HG02885 (cell line): ENCODE results near the gene MTMR10.

ENCODE experiments used
- ATAC-seq: cut with Tn5 transposase; IDR thresholded peaks from one replicate; pipeline ENCODE4 v1.9.1; 2021; ENCODE audit warnings: mild to moderate bottlenecking; ENCODE audit not compliant: unreplicated experiment, poor library complexity

MTMR10 gene

GRCh38 chr15:30962079-30962478 lies 29.3 kb downstream of the MTMR10 start:
- ATAC-seq, result no peak

DNA sequence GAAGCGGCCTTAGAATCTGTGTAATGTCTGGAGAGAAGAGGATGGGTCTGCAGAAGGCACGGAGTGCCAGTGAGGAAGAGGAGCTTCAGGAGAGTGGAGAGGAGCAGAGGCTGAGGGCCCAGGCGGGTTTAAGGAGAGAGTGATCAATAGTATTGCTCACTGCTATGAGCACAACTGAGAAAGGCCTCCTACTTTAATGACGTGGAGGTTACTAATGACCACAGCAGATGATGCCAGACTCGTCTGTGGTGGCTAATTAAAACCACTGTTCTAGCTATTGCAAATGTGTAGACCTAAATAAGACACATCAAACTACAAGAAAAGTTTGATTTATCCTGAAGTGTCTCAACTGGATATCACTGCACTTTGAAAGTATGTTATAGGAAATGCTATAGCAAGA lies 33.2 kb downstream of the MTMR10 start:
- no peak for ATAC-seq

GRCh38 chr15:30956216-30957124 lies 35.0 kb downstream of the MTMR10 start:
- no peak for ATAC-seq

GRCh38 chr15:30954674-30955073 lies 36.8 kb downstream of the MTMR10 start:
- no peak for ATAC-seq

DNA sequence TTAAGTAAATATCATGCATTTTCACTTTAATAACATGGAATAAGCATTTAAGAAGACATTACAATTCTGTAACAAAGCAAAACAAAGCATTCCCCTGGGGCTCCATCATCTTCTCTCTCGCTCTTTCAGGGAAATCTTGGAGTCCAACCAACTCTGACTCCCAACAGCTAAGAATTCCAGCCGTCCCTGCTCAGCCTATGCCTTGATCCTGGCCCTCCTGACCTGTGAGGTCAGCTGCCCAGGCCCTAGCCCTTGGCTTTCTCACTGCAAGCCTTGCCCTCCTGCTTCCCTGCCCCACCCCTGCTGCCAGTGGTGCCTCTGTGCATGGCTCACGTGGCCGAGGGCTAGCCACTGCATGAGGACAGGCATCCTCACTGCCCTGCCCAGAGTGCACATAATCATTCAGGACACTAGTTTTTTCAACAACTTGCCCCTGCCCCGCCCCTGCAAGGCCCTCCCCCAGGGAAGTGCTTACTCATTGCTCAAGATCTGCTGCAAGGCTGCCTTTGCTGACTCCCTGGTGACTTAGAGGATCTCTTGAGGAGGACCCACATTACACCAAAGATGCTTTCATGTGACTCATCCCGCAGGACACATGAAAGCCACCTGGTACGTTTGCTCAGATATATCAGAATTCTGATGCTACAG lies 37.6 kb downstream of the MTMR10 start:
- no peak for ATAC-seq

GRCh38 chr15:30953183-30953582 lies 38.2 kb downstream of the MTMR10 start:
- ATAC-seq, result no peak

DNA sequence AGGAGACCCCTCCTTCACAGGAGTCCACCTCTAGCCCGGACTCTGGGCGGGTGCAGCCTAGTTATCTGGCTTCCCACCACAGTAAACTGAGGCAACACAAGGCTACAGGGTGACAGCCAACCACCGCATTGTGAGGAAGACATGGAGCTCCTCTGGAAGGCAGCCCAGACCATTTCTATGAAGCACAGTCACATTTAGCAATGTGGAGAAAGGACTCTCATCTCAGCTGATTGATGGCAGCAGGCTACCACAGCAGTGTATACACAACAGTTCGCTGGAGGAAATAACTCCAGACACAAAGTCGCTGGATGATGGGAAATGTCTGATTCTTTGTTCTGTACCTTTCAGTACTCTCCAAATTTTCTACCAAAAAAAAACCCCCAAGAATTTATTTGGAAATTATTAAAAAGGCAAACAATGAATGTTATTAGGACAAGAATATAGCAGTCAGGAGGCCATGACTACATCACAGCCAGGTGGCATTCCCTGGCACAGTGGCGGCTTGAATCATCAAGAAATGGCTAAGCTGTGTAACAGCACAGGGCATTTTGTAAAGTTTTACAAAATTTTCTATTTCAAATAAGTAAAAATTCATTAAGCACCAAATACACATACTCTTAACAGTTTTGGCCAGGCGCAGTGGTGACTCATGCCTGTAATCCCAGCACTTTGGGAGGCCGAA lies 47.6 kb downstream of the MTMR10 start:
- ATAC-seq, result no peak

- no peak for ATAC-seq
Observed at GRCh38 chr15:30941520-30941919, 49.9 kb downstream of the MTMR10 start.

DNA sequence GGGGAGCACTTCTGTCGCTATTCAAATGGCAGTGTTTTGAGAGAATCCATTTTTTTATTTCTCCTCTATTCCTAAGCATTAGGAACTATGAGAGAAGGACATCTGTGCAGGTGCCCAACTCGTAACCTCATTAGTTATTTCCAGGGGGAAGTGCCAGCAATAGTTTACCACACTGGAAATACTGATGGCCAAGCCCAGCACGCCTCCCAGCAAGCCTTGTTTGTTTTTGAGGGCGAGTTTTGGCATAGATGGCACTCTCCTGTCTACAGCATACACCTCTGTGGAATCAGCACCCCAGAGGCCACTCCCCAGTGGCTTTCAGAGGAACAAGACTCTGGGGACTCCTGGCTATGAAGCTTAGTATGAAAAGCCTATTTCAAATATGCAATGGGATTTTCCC lies 51.1 kb downstream of the MTMR10 start:
- no peak for ATAC-seq

DNA sequence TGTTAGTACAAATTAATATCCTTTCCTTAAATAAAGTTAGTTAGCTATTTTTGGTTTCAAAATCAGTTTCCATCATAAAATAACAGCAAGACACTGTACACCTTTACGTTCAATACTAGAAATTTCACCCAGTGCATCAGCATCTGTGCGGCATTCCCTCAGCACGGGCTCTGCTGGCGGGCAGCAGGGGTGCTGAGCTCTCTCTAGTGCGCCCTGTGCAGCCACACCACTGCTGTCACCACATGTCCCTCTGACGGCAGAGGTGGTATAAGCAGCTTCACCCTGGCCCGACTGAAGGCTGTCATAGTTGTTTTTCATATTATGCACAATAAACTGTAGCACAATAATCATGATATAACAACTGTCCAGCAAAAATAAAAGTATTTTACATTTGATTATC lies 52.3 kb downstream of the MTMR10 start:
- no peak for ATAC-seq

- no peak for ATAC-seq
Observed at GRCh38 chr15:30933293-30933692, 58.1 kb downstream of the MTMR10 start.

GRCh38 chr15:30930422-30930821 lies 61.0 kb downstream of the MTMR10 start:
- no peak for ATAC-seq

DNA sequence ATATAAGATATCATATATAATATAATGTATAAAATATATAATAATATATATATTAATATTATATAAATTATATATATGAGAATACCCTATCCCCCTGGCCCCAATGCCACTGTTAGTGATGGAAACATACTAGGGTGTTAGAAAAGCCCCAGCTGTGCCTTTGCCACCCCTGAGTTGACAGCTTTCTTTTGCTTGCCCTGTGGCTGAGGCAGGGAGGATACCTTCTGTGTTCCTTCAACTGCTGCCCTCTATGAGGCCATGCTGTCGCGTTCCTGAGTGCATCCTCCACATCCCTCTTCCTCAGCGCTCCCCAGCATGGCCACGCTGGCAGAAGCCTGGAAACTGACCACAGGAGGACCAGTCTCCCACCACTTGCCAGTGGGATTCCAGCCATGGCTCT lies 61.4 kb downstream of the MTMR10 start:
- ATAC-seq, result no peak

DNA sequence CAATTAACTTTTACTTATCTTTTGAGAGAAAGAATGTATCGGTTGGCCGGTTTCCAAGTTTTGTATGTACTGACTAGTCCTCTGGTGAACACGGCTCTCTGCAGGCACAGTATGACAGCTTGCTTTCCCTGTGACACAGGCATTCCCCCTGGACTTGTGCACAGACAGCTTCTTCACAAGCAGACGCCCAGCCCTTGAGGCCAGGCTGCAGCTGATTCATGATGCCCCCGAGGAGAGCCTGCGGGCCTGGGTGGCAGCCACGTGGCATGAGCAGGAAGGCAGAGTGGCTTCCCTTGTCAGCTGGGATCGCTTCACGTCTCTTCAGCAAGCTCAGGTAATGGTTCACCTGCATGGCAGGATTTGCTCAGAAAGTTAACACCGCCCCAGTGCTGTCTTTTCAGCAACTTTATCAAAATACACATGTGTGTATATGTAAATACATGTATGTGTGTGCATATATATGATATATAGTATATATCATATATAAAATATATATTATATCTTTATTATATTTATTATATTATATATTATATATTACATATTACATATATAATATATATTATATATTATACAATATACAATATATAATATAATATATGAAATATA lies 62.3 kb downstream of the MTMR10 start:
- ATAC-seq, result no peak

- ATAC-seq, result no peak
Observed at GRCh38 chr15:30928076-30928475, 63.4 kb downstream of the MTMR10 start.

GRCh38 chr15:30927148-30927761 lies 64.2 kb downstream of the MTMR10 start:
- ATAC-seq, result no peak

DNA sequence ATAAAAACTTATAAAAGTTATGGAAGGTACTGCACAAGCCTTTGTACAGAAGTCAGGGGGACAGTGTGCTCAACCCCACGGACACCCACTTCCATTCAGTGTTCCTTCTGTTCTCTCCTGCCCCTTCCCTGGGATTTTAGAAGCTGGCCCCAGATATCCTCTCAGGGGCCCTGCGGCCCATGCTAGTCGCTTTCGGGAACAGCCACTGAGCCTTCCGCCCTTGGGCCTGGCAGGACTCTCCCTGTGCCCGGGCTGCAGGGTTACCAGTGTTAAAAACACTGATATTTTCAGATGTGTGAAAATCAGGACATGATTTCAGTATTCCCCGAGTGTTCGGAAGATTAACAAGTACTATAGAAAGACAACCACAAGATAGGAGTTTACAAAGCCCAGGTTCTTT lies 65.3 kb downstream of the MTMR10 start:
- no peak for ATAC-seq

GRCh38 chr15:30925686-30926085 lies 65.7 kb downstream of the MTMR10 start:
- no peak for ATAC-seq

DNA sequence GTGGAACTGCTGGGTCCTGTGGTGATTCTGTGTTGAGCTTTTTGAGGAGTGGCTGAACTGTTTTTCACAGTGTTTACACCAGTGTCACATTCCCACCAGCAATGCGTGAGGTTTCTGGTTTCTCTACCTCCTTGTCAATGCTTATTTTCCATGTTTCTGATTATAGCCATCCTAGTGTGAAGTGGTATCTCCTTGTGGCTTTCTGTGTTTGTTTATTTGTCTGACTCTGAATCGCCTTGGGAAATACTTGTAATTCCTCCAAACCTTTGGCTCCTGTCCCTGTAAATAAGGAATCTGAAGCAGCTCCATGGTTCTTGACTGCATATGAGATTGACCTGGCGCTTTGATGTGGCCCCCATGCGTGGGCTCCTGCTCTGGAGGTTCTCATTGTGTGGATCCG lies 67.1 kb downstream of the MTMR10 start:
- no peak for ATAC-seq

GRCh38 chr15:30923429-30923828 lies 68.0 kb downstream of the MTMR10 start:
- no peak for ATAC-seq
